Common myeloid progenitor, CD34-positive (primary cell): ENCODE data around the gene ILDR1.

ENCODE experiments used
- CTCF ChIA-PET: fragments of 350-600 bp; sonication (Branson Sonifier 250); formaldehyde crosslinking; loops from one replicate; lab custom pipeline; 2021; ENCODE audit warnings: antibody characterized with exemption; lab: Charles Lee
- POLR2A ChIA-PET: fragments of 350-600 bp; sonication (Branson Sonifier 250); formaldehyde crosslinking; loops from one replicate; lab custom pipeline; 2021; ENCODE audit warnings: antibody characterized with exemption; lab: Charles Lee
- DNase-seq, 3 donors: peaks; one replicate each; pipeline versions ENCODE4 v3.0.0 to v3.0.0-alpha.2; 2013
- H3K27ac ChIP-seq, 2 experiments: 1 replicate in 1 of 2; 2 replicates in 1 of 2; pipeline ENCODE4 v1.7.0; 2013; ENCODE audit warnings: inconsistent platforms in 2 of 2, low read length in 2 of 2, mild to moderate bottlenecking in 2 of 2, low read depth in 1 of 2, moderate library complexity in 1 of 2; ENCODE audit not compliant: severe bottlenecking in 2 of 2, insufficient read depth in 1 of 2, poor library complexity in 1 of 2
- H3K27me3 ChIP-seq, 5 experiments: replicated peaks in 2 of 5; 1 replicate in 3 of 5; 2 replicates in 2 of 5; pipeline versions ENCODE4 v1.6.1 to v1.7.0; 2013; ENCODE audit warnings: low read length in 4 of 5, mild to moderate bottlenecking in 2 of 5, moderate library complexity in 2 of 5, inconsistent platforms in 1 of 5; ENCODE audit not compliant: insufficient read depth in 5 of 5, control insufficient read depth in 4 of 5
- H3K36me3 ChIP-seq, 4 experiments: 1 replicate in 2 of 4; 2 replicates in 2 of 4; pipeline versions ENCODE4 v1.6.1 to v1.7.0; 2013; ENCODE audit warnings: low read length in 3 of 4, control low read depth in 1 of 4, mild to moderate bottlenecking in 1 of 4; ENCODE audit not compliant: control insufficient read depth in 4 of 4, insufficient read depth in 4 of 4
- H3K4me1 ChIP-seq, 4 experiments: 1 replicate in 3 of 4; 2 replicates in 1 of 4; pipeline versions ENCODE4 v1.6.1 to v1.7.1; 2013; ENCODE audit warnings: low read length in 3 of 4, mild to moderate bottlenecking in 3 of 4, control low read depth in 1 of 4, inconsistent platforms in 1 of 4, moderate library complexity in 1 of 4; ENCODE audit not compliant: control insufficient read depth in 4 of 4, insufficient read depth in 4 of 4; ENCODE audit errors: control extremely low read depth in 1 of 4
- H3K4me3 ChIP-seq, 7 experiments: 1 replicate in 4 of 7; 2 replicates in 3 of 7; pipeline versions ENCODE4 v1.5.1 to v1.7.0; 2013; ENCODE audit warnings: mild to moderate bottlenecking in 7 of 7, low read length in 6 of 7, moderate library complexity in 6 of 7, inconsistent platforms in 2 of 7, low read depth in 2 of 7, control low read depth in 1 of 7; ENCODE audit not compliant: insufficient read depth in 4 of 7, control insufficient read depth in 1 of 7; ENCODE audit errors: extremely low read depth in 1 of 7
- H3K9me3 ChIP-seq, 5 experiments: 1 replicate in 4 of 5; 2 replicates in 1 of 5; pipeline versions ENCODE4 v1.6.1 to v1.7.1; 2013; ENCODE audit warnings: low read length in 4 of 5, mild to moderate bottlenecking in 2 of 5, inconsistent platforms in 1 of 5, low read depth in 1 of 5, moderate library complexity in 1 of 5; ENCODE audit not compliant: control insufficient read depth in 4 of 5, insufficient read depth in 2 of 5; ENCODE audit errors: control extremely low read depth in 1 of 5
- WGBS: methylation state at CpG from one replicate; pipeline ENCODE4 v1.1.5; 2013; ENCODE audit not compliant: insufficient coverage; 5-methylcytosine and 5-hydroxymethylcytosine counted together

Gene ILDR1

GRCh38 chr3:121997372-121997771 is 24.7 kb downstream of the ILDR1 start:
- no peak overlapping the region for H3K4me3 ChIP-seq
- ChIA-PET POLR2A (no interaction called here), CTCF (interaction anchor here (2.0 kb wide), 1 partner anchor 122 kb away, joined by 8 read pairs; no protein-coding TSS in a partner anchor)
- no peak for DNase-seq
- H3K36me3 ChIP-seq, result peaks cover 0 to 1% (median 0%) of the 10 kb centered on the region in 4 experiments
- H3K9me3 ChIP-seq, result no peaks in the 10 kb centered on the region
- no peak overlapping the region for H3K27ac ChIP-seq
- H3K4me1 ChIP-seq, result peaks cover 0 to 58% (median 45%) of the 10 kb centered on the region in 4 experiments
- WGBS, result 67% methylated on average over 1 of the region's 2 CpGs
- H3K27me3 ChIP-seq, result no peaks in the 10 kb centered on the region

- H3K27ac ChIP-seq, result no peak overlapping the region
- no peaks in the 10 kb centered on the region for H3K27me3 ChIP-seq
- no peak overlapping the region for H3K4me3 ChIP-seq
- DNase-seq, result no peak
- H3K4me1 ChIP-seq, result peaks cover 0 to 59% (median 46%) of the 10 kb centered on the region in 4 experiments
- H3K9me3 ChIP-seq, result no peaks in the 10 kb centered on the region
- H3K36me3 ChIP-seq, result peaks cover 0 to 1% (median 0%) of the 10 kb centered on the region in 4 experiments
- CTCF ChIA-PET, result interaction anchor here (1.5 to 2.0 kb wide), 4 partner anchors 8 to 121 kb away, joined by 6 to 8 read pairs (median 8); no protein-coding TSS in a partner anchor
- POLR2A ChIA-PET, result no interaction called here
- 70% methylated on average over 2 of the region's 2 CpGs for WGBS
Observed at GRCh38 chr3:121996441-121996840, 25.6 kb downstream of the ILDR1 start.

GRCh38 chr3:121995161-121996137 is 26.6 kb downstream of the ILDR1 start:
- H3K27ac ChIP-seq, result no peak overlapping the region
- CTCF ChIA-PET, result interaction anchor here (0.8 to 2.0 kb wide), 10 partner anchors 9 to 158 kb away, joined by 3 to 8 read pairs (median 3); no protein-coding TSS in a partner anchor
- H3K36me3 ChIP-seq, result peaks cover 0 to 1% (median 0%) of the 10 kb centered on the region in 4 experiments
- no peaks in the 10 kb centered on the region for H3K9me3 ChIP-seq
- H3K4me1 ChIP-seq, result peaks cover 0 to 59% (median 46%) of the 10 kb centered on the region in 4 experiments
- peak overlapping the region in 3 of 7 experiments; percentile 25 to 41 (median 28) for H3K4me3 ChIP-seq
- peak; percentile 29 to 75 (median 66) for DNase-seq
- H3K27me3 ChIP-seq, result no peaks in the 10 kb centered on the region
- POLR2A ChIA-PET, result no interaction called here
- 42% methylated on average over 14 of the region's 14 CpGs for WGBS

GRCh38 chr3:121994551-121994950 is 27.5 kb downstream of the ILDR1 start:
- Histone ChIP-seq H3K36me3 (peaks cover 0 to 1% (median 0%) of the 10 kb centered on the region in 4 experiments), H3K27ac (no peak overlapping the region), H3K4me1 (peaks cover 0 to 63% (median 47%) of the 10 kb centered on the region in 4 experiments), H3K27me3 (no peaks in the 10 kb centered on the region), H3K9me3 (no peaks in the 10 kb centered on the region), H3K4me3 (no peak overlapping the region)
- POLR2A ChIA-PET, result no interaction called here
- WGBS, result 100% methylated on average over 1 of the region's 3 CpGs
- peak in 1 of 3 donors; percentile 24 for DNase-seq
- CTCF ChIA-PET, result interaction anchor here (1.4 to 1.8 kb wide), 3 partner anchors 26 to 157 kb away, joined by 3 to 8 read pairs (median 5); no protein-coding TSS in a partner anchor

- Histone ChIP-seq H3K36me3 (peaks cover 0 to 1% (median 0%) of the 10 kb centered on the region in 4 experiments), H3K4me1 (peaks cover 0 to 55% (median 33%) of the 10 kb centered on the region in 4 experiments), H3K27me3 (no peaks in the 10 kb centered on the region), H3K9me3 (no peaks in the 10 kb centered on the region), H3K4me3 (no peak overlapping the region), H3K27ac (no peak overlapping the region)
- DNase-seq, result peak in 2 of 3 donors; percentile 14 to 31
- CTCF ChIA-PET, result interaction anchor here (1.4 kb wide), 1 partner anchor 33 kb away, joined by 5 read pairs; no protein-coding TSS in a partner anchor
- 98% methylated on average over 25 of the region's 31 CpGs for WGBS
- POLR2A ChIA-PET, result no interaction called here
Observed at GRCh38 chr3:121992601-121993560, 29.2 kb downstream of the ILDR1 start.

GRCh38 chr3:121989943-121990342 is 32.1 kb downstream of the ILDR1 start:
- Histone ChIP-seq H3K4me1 (peaks cover 0 to 29% (median 10%) of the 10 kb centered on the region in 4 experiments), H3K27me3 (no peaks in the 10 kb centered on the region), H3K4me3 (no peak overlapping the region), H3K27ac (no peak overlapping the region), H3K36me3 (peaks cover 0 to 2% (median under 1%) of the 10 kb centered on the region in 4 experiments), H3K9me3 (no peaks in the 10 kb centered on the region)
- DNase-seq, result peak; percentile 25 to 49 (median 46)
- ChIA-PET POLR2A (no interaction called here), CTCF (interaction anchor here (1.1 to 1.6 kb wide), 2 partner anchors 10 to 68 kb away, joined by 3 to 5 read pairs; no protein-coding TSS in a partner anchor)
